ENCODE results near the gene NNAT. TPM values are rescaled to one million over a fixed set of nuclear protein-coding genes. Genes with fewer than 3 reads are reported as not detected.

Gene NNAT
- total RNA-seq, 1 experiment from 2014 or later: not detected

DNA sequence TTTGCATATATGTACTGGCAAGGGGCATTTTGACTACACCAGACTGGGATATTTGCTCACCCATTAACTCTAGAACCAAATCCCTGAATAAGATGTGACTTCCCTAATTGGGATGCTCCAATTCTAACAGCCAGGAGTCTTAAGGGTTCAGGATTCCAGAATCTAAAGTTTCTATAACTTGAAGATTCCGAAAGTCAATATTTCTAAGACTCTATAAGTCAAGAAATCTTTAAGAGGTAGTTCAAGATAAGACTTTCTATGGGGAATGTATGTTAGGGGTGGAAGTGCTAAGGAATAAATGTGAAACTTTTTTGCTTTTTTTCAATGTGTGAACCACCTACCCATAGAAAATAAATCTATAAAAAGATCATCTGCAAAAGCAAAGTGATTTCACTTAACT, 49.4 kb downstream of the NNAT start:
- no peak overlapping the region for H3K27ac ChIP-seq

DNA sequence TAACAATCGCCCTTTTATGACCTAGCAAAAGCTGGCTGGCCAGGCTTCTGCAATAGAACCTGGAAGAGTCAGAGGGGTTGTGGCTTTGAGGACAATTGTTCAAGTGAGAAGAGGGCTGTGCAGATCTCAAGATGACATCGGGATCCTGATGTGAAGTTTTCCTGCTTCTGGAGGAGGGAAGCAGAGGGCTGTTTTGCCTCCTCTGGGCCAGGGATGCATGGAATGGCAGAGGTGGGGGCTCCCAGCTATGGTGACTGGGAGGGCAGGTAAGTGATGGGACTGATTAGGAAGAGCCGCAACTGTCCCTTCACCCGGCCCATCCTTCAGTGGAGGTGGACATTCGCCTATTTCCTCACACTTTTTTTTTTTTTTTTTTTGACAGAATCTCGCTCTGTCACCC, 50.0 kb downstream of the NNAT start:
- Histone ChIP-seq H3F3A (ENCODE audit: insufficient read depth, low read depth) (no peaks in the 10 kb centered on the region), H3K27ac (no peak overlapping the region), H3K4me1 (replicated peaks; ENCODE audit: insufficient read depth) (no peaks in the 10 kb centered on the region), H3K9me3 (ENCODE audit: insufficient read depth, low read depth) (no peaks in the 10 kb centered on the region), H3K9me2 (ENCODE audit: insufficient read depth) (no peaks in the 10 kb centered on the region), H3K27me3 (ENCODE audit: insufficient read depth, low read depth) (peaks cover 71% of the 10 kb centered on the region), H3K4me3 (no peak overlapping the region), H2AFZ (no peak overlapping the region), H4K20me1 (ENCODE audit: insufficient read depth) (no peaks in the 10 kb centered on the region), H3K79me2 (ENCODE audit: low read depth) (no peaks in the 10 kb centered on the region), H3K36me3 (ENCODE audit: low read depth) (no peaks in the 10 kb centered on the region), H3K4me2 (no peak overlapping the region)
- CTCF ChIA-PET: no interaction called here
- DNase-seq: no peak
- intact Hi-C loops (cut with micrococcal nuclease; ENCODE audit: unreplicated experiment): no loop called here
- no peak for TF ChIP-seq EZH2 (IDR thresholded peaks at IDR 0.05; ENCODE audit: low read depth)
- TF ChIP-seq, protein P1, sequence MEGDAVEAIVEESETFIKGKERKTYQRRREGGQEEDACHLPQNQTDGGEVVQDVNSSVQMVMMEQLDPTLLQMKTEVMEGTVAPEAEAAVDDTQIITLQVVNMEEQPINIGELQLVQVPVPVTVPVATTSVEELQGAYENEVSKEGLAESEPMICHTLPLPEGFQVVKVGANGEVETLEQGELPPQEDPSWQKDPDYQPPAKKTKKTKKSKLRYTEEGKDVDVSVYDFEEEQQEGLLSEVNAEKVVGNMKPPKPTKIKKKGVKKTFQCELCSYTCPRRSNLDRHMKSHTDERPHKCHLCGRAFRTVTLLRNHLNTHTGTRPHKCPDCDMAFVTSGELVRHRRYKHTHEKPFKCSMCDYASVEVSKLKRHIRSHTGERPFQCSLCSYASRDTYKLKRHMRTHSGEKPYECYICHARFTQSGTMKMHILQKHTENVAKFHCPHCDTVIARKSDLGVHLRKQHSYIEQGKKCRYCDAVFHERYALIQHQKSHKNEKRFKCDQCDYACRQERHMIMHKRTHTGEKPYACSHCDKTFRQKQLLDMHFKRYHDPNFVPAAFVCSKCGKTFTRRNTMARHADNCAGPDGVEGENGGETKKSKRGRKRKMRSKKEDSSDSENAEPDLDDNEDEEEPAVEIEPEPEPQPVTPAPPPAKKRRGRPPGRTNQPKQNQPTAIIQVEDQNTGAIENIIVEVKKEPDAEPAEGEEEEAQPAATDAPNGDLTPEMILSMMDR (conservative IDR thresholded peaks at IDR 0.05): no peak
- no TSS peak for BruUV-seq (replicated peaks)
- POLR2A ChIA-PET (ENCODE audit: unreplicated experiment): no interaction called here

More for the DNA sequence above, 49.4 kb downstream of the NNAT start:
- Histone ChIP-seq H3K36me3 (ENCODE audit: low read depth) (no peaks in the 10 kb centered on the region), H3F3A (ENCODE audit: insufficient read depth, low read depth) (no peaks in the 10 kb centered on the region), H3K79me2 (ENCODE audit: low read depth) (no peaks in the 10 kb centered on the region), H4K20me1 (ENCODE audit: insufficient read depth) (no peaks in the 10 kb centered on the region), H3K9me2 (ENCODE audit: insufficient read depth) (no peaks in the 10 kb centered on the region), H3K4me2 (no peak overlapping the region), H3K4me3 (no peak overlapping the region), H2AFZ (no peak overlapping the region), H3K27me3 (ENCODE audit: insufficient read depth, low read depth) (peaks cover 67% of the 10 kb centered on the region), H3K4me1 (replicated peaks; ENCODE audit: insufficient read depth) (no peaks in the 10 kb centered on the region), H3K9me3 (ENCODE audit: insufficient read depth, low read depth) (no peaks in the 10 kb centered on the region)
- TF ChIP-seq, protein P1 (conservative IDR thresholded peaks at IDR 0.05): no peak
- TF ChIP-seq EZH2 (IDR thresholded peaks at IDR 0.05; ENCODE audit: low read depth): no peak
- intact Hi-C loops (cut with micrococcal nuclease; ENCODE audit: unreplicated experiment): no loop called here
- POLR2A ChIA-PET (ENCODE audit: unreplicated experiment): no interaction called here
- BruUV-seq (replicated peaks): no TSS peak
- CTCF ChIA-PET: no interaction called here
- DNase-seq: no peak

Other genes with a start within 250 kb of the NNAT start
- gene MANBAL, start 231.6 kb upstream of the NNAT start, total RNA-seq (2021): 44.6 and 65.7 TPM in 2 replicates
- gene SRC, start 175.1 kb upstream of the NNAT start, total RNA-seq (2021): 56.8 and 58.4 TPM in 2 replicates
- 99.9 and 109 TPM in 2 replicates for gene BLCAP, start 6.6 kb downstream of the NNAT start, total RNA-seq (2021)
- gene CTNNBL1, start 172.8 kb downstream of the NNAT start, total RNA-seq (2021): 55.6 and 83.5 TPM in 2 replicates

Data from PC-9 (cell line).